H4 (cell line): Measurements from ENCODE around the gene STOML1. TPM values are rescaled to one million over a fixed set of nuclear protein-coding genes. Genes with fewer than 3 reads are reported as not detected.
A peak's percentile ranks its signal among the peaks of the same experiment; 100 is the strongest.
"Not testable (repeated sequence)": the region's sequence is repeated elsewhere in the genome, so short reads cannot be mapped to it uniquely, and the experiment has no call there.

Experiments
- DNase-seq: peaks from one replicate; pipeline ENCODE4 v3.0.0-alpha.2; 2015; ENCODE audit warnings: low spot score
- total RNA-seq: library from RNA; depleted of rRNA; stranded (reverse); fragments of >200 nt; shearing (Covaris generic); gene quantifications from 2 replicates; pipeline ENCODE4 v1.2.3, GENCODE V29; 2014

The STOML1 gene
- total RNA-seq, 1 experiment from 2014 or later = 6.7 TPM

GRCh38 chr15:73987681-73988444 lies 4.2 kb downstream of the STOML1 start:
- no peak for DNase-seq

GRCh38 chr15:73987250-73987649 lies 4.8 kb downstream of the STOML1 start:
- DNase-seq = no peak

GRCh38 chr15:73986776-73987056 lies 5.4 kb downstream of the STOML1 start:
- DNase-seq = no peak

- DNase-seq = no peak
Measured at GRCh38 chr15:73986055-73986775, 5.9 kb downstream of the STOML1 start.

- peak; percentile 64 for DNase-seq
Measured at GRCh38 chr15:73985101-73985873, 6.8 kb downstream of the STOML1 start.

- DNase-seq = no peak
Measured at GRCh38 chr15:73984208-73984979, 7.7 kb downstream of the STOML1 start.

- DNase-seq = no peak
Measured at GRCh38 chr15:73983773-73984172, 8.3 kb downstream of the STOML1 start.

GRCh38 chr15:73983211-73983727 lies 8.8 kb downstream of the STOML1 start:
- DNase-seq = peak; percentile 75

GRCh38 chr15:73982222-73982962 lies 9.7 kb downstream of the STOML1 start:
- DNase-seq = peak; percentile 81

- DNase-seq = no peak
Measured at GRCh38 chr15:73981761-73982221, 10.3 kb downstream of the STOML1 start.

- DNase-seq = no peak
Measured at GRCh38 chr15:73979636-73980035, 12.5 kb downstream of the STOML1 start.

- no peak for DNase-seq
Measured at GRCh38 chr15:73978896-73979295, 13.2 kb downstream of the STOML1 start.

- DNase-seq = peak; percentile 56
Measured at GRCh38 chr15:73975440-73976125, 16.5 kb downstream of the STOML1 start.

- not testable (repeated sequence) for DNase-seq
Measured at GRCh38 chr15:73973683-73974200, 18.4 kb downstream of the STOML1 start.

- peak; percentile 75 for DNase-seq
Measured at GRCh38 chr15:73972984-73973682, 19.0 kb downstream of the STOML1 start.

GRCh38 chr15:73969151-73969759 lies 22.8 kb downstream of the STOML1 start:
- DNase-seq = no peak

- DNase-seq = no peak
Measured at GRCh38 chr15:73968461-73968860, 23.6 kb downstream of the STOML1 start.

GRCh38 chr15:73965758-73966113 lies 26.4 kb downstream of the STOML1 start:
- no peak for DNase-seq
